Measurements from ENCODE around the gene THADA.

The THADA gene

GRCh38 chr2:43507137-43507536 lies 88.7 kb downstream of the THADA start:
- no peak for DNase-seq

- DNase-seq: no peak
Observed at GRCh38 chr2:43495727-43496126, 100.1 kb downstream of the THADA start.

GRCh38 chr2:43493954-43494353 lies 101.9 kb downstream of the THADA start:
- no peak for DNase-seq

- DNase-seq: no peak
Observed at GRCh38 chr2:43491065-43491639, 104.7 kb downstream of the THADA start.

GRCh38 chr2:43490252-43490786 lies 105.5 kb downstream of the THADA start:
- DNase-seq: no peak

GRCh38 chr2:43488737-43489136 lies 107.1 kb downstream of the THADA start:
- no peak for DNase-seq

GRCh38 chr2:43486603-43487002 lies 109.2 kb downstream of the THADA start:
- no peak for DNase-seq

GRCh38 chr2:43484323-43484930 lies 111.4 kb downstream of the THADA start:
- DNase-seq: peak; percentile 41

- DNase-seq: no peak
Observed at GRCh38 chr2:43482961-43483360, 112.9 kb downstream of the THADA start.

- DNase-seq: no peak
Observed at GRCh38 chr2:43481927-43482542, 113.8 kb downstream of the THADA start.

GRCh38 chr2:43480874-43481273 lies 115.0 kb downstream of the THADA start:
- no peak for DNase-seq

- DNase-seq: no peak
Observed at GRCh38 chr2:43478412-43479086, 117.3 kb downstream of the THADA start.

GRCh38 chr2:43475922-43476321 lies 119.9 kb downstream of the THADA start:
- no peak for DNase-seq

GRCh38 chr2:43475137-43475846 lies 120.5 kb downstream of the THADA start:
- no peak for DNase-seq

GRCh38 chr2:43474273-43474672 lies 121.6 kb downstream of the THADA start:
- DNase-seq: no peak

- DNase-seq: no peak
Observed at GRCh38 chr2:43473767-43474166, 122.1 kb downstream of the THADA start.

- DNase-seq: no peak
Observed at GRCh38 chr2:43472527-43473194, 123.2 kb downstream of the THADA start.

- DNase-seq: no peak
Observed at GRCh38 chr2:43469713-43470112, 126.1 kb downstream of the THADA start.

- no peak for DNase-seq
Observed at GRCh38 chr2:43469094-43469493, 126.7 kb downstream of the THADA start.

- DNase-seq: no peak
Observed at GRCh38 chr2:43467891-43468290, 127.9 kb downstream of the THADA start.

- no peak for DNase-seq
Observed at GRCh38 chr2:43465234-43465633, 130.6 kb downstream of the THADA start.

GRCh38 chr2:43464590-43464989 lies 131.2 kb downstream of the THADA start:
- no peak for DNase-seq

Measured in GDM1 (cell line).